ENCODE measurements around the gene SLC2A9. TPM values are rescaled to one million over a fixed set of nuclear protein-coding genes. Genes with fewer than 3 reads are reported as not detected.
A peak's percentile ranks its signal among the peaks of the same experiment; 100 is the strongest.

Gene SLC2A9
- total RNA-seq, 1 experiment from 2014 or later, result 3.5 TPM

GRCh38 chr4:10019521-10020051 lies 1.7 kb downstream of the SLC2A9 start:
- no peaks in the 10 kb centered on the region for H3K27me3 ChIP-seq (ENCODE audit: control insufficient read depth, insufficient read depth, low read length)
- intact Hi-C loops (cut with micrococcal nuclease; ENCODE audit: unreplicated experiment) (loop anchor here (5.0 kb wide), 2 partner anchors 122 to 317 kb away; no protein-coding TSS in a partner anchor), in situ Hi-C loops (cut with HindIII; ENCODE audit: low pct_unique_long_range_greater_than_20kb, low sequenced_read_pairs) (no loop called here)
- ATAC-seq (peak; percentile 31), DNase-seq (ENCODE audit: low read depth, low spot score) (no peak)
- peak overlapping the region; percentile 46 to 68 for H3K4me3 ChIP-seq (ENCODE audit: low read depth in 2 of 2, low read length in 2 of 2)
- POLR2A ChIA-PET, result interaction anchor here (0.6 kb wide), 1 partner anchor 48 kb away, joined by 3 read pairs; no protein-coding TSS in a partner anchor
- CTCF ChIA-PET, result no interaction called here
- H3K36me3 ChIP-seq (ENCODE audit: control insufficient read depth, insufficient read depth, low read length), result no peaks in the 10 kb centered on the region
- peaks cover 2% of the 10 kb centered on the region for H3K4me1 ChIP-seq (ENCODE audit: control insufficient read depth, insufficient read depth, low read length)
- peak overlapping the region; percentile 80 for H3K27ac ChIP-seq (ENCODE audit: low read length)
- no TSS peak for BruUV-seq (replicated peaks)
- no peaks in the 10 kb centered on the region for H3K9me3 ChIP-seq (ENCODE audit: control insufficient read depth, insufficient read depth, low read depth, low read length)
- TF ChIP-seq TCF7L2 (IDR thresholded peaks at IDR 0.05; ENCODE audit: low read depth, low read length) (no peak), REST (IDR thresholded peaks at IDR 0.05; ENCODE audit: insufficient read depth in 1 of 2, low read depth in 2 of 2, low read length in 1 of 2) (no peak), POLR2AphosphoS5 (IDR thresholded peaks at IDR 0.05; ENCODE audit: low read depth, low read length) (no peak), CTCF (IDR thresholded peaks at IDR 0.05) (no peak), SIN3A (IDR thresholded peaks at IDR 0.05; ENCODE audit: borderline replicate concordance, insufficient read depth, low read depth, low read length) (no peak)

- intact Hi-C loops (cut with micrococcal nuclease; ENCODE audit: unreplicated experiment), result loop anchor here (5.0 kb wide), 2 partner anchors 122 to 317 kb away; no protein-coding TSS in a partner anchor
- Histone ChIP-seq H3K27me3 (ENCODE audit: control insufficient read depth, insufficient read depth, low read length) (no peaks in the 10 kb centered on the region), H3K9me3 (ENCODE audit: control insufficient read depth, insufficient read depth, low read depth, low read length) (no peaks in the 10 kb centered on the region), H3K4me1 (ENCODE audit: control insufficient read depth, insufficient read depth, low read length) (peaks cover 8% of the 10 kb centered on the region), H3K4me3 (ENCODE audit: low read depth in 2 of 2, low read length in 2 of 2) (peak overlapping the region; percentile 46 to 68), H3K36me3 (ENCODE audit: control insufficient read depth, insufficient read depth, low read length) (no peaks in the 10 kb centered on the region), H3K27ac (ENCODE audit: low read length) (peak overlapping the region; percentile 80)
- in situ Hi-C loops (cut with HindIII; ENCODE audit: low pct_unique_long_range_greater_than_20kb, low sequenced_read_pairs), result no loop called here
- TF ChIP-seq REST (IDR thresholded peaks at IDR 0.05; ENCODE audit: insufficient read depth in 1 of 2, low read depth in 2 of 2, low read length in 1 of 2) (no peak), POLR2AphosphoS5 (IDR thresholded peaks at IDR 0.05; ENCODE audit: low read depth, low read length) (peak; percentile 59; the same call in 1 of the 2 replicates), CTCF (IDR thresholded peaks at IDR 0.05) (peak; percentile 96), TCF7L2 (IDR thresholded peaks at IDR 0.05; ENCODE audit: low read depth, low read length) (no peak)
- BruUV-seq (replicated peaks), result no TSS peak
- CTCF ChIA-PET, result no interaction called here
- POLR2A ChIA-PET, result interaction anchor here (0.6 kb wide), 1 partner anchor 49 kb away, joined by 3 read pairs; no protein-coding TSS in a partner anchor
- peak; percentile 57 for DNase-seq (ENCODE audit: low read depth, low spot score)
- peak; percentile 97 for ATAC-seq
Measured at GRCh38 chr4:10018818-10019461, 2.4 kb downstream of the SLC2A9 start.

Measured in Panc1 (cell line).